Uterus (tissue), 4 donors: Measurements from ENCODE around the gene GPR160. TPM values are rescaled to one million over a fixed set of nuclear protein-coding genes. Genes with fewer than 3 reads are reported as not detected.

Experiments
- DNase-seq, 2 donors: peaks; one replicate each; pipeline ENCODE4 v3.0.0-alpha.2; 2019 to 2020
- H3K27ac ChIP-seq, 2 donors: fragments of 200-600 bp; sonication (generic); 1 replicate in 1 of 2; 2 replicates in 1 of 2; pipeline ENCODE4 v1.5.1; 2016 to 2018
- H3K27me3 ChIP-seq, 2 donors: fragments of 200-600 bp; sonication (generic); one replicate each; pipeline ENCODE4 v1.5.1; 2018 to 2019; ENCODE audit warnings: control low read depth in 1 of 2
- H3K36me3 ChIP-seq, 2 donors: fragments of 200-600 bp; sonication (generic); one replicate each; pipeline ENCODE4 v1.5.1; 2019; ENCODE audit warnings: control low read depth in 1 of 2
- H3K4me1 ChIP-seq, 2 donors: fragments of 200-600 bp; sonication (generic); one replicate each; pipeline ENCODE4 v1.5.1; 2018 to 2019; ENCODE audit warnings: control low read depth in 1 of 2
- H3K4me3 ChIP-seq, 2 donors: fragments of 200-600 bp; sonication (generic); 1 replicate in 1 of 2; 2 replicates in 1 of 2; pipeline ENCODE4 v1.5.1; 2018 to 2019; ENCODE audit warnings: mild to moderate bottlenecking in 1 of 2
- H3K9me3 ChIP-seq, 2 donors: fragments of 200-600 bp; sonication (generic); one replicate each; pipeline ENCODE4 v1.5.1; 2019; ENCODE audit warnings: control low read depth in 1 of 2
- POLR2A ChIP-seq, 2 donors: fragments of 450-650 bp; IDR thresholded peaks; one replicate each; pipeline ENCODE4 v1.6.1; 2016; ENCODE audit warnings: antibody characterized with exemption in 2 of 2, mild to moderate bottlenecking in 1 of 2, moderate library complexity in 1 of 2
- intact Hi-C: fragments of 100-400 bp; cut with DNase I; formaldehyde crosslinking; loops from one replicate; pipeline ENCODE4 v1.15.1; 2023; ENCODE audit warnings: low total_unique reads
- total RNA-seq, 4 donors: library from RNA; depleted of rRNA in 3 of 4; stranded (reverse); fragments of >200 nt in 3 of 4; gene quantifications; one replicate each; pipeline versions ENCODE4 v1.1.0 to v1.2.4, GENCODE V29; 2014 to 2023
- TF ChIP-seq, protein P1 (sequence below), 4 experiments: fragments of 200-600 bp in 2 of 4; fragments of 450-650 bp in 2 of 4; sonication (generic) in 2 of 4; IDR thresholded peaks; one replicate each; pipeline ENCODE4 v1.5.1; 2016 to 2019; ENCODE audit warnings: antibody characterized with exemption in 4 of 4, mild to moderate bottlenecking in 2 of 4, moderate library complexity in 1 of 4
- donor health status: DM: yes; HTN: yes; CAD: no.

Gene GPR160
- total RNA-seq, 4 donors from 2014 or later, result 2.6 to 21.0 (median 8.6) TPM; not detected in 1

DNA sequence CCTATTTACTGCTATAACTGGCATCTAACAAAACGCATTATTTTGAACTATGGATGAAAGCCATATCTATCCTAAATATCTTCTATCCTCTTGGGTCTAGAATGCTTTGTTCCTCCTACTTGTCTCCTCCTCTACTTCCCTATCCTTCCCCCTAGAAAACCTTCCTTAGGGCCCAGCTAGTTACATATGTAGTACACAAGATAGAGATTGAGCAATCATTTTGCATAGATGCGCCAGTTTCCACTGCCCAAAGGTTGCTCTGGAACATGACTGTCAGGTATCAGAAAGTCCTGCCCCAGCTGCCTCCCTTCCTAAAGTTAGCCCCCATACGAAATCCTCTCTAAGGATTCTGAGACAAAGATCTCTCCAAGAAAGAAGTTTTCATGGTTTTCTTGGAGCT lies 55.1 kb downstream of the GPR160 start:
- DNase-seq, result no peak
- Histone ChIP-seq H3K27me3 (no peaks in the 10 kb centered on the region), H3K36me3 (no peaks in the 10 kb centered on the region), H3K27ac (no peak overlapping the region), H3K4me3 (no peak overlapping the region), H3K9me3 (no peaks in the 10 kb centered on the region), H3K4me1 (no peaks in the 10 kb centered on the region)
- TF ChIP-seq POLR2A (IDR thresholded peaks at IDR 0.05), result no peak
- intact Hi-C loops, result no loop called here

DNA sequence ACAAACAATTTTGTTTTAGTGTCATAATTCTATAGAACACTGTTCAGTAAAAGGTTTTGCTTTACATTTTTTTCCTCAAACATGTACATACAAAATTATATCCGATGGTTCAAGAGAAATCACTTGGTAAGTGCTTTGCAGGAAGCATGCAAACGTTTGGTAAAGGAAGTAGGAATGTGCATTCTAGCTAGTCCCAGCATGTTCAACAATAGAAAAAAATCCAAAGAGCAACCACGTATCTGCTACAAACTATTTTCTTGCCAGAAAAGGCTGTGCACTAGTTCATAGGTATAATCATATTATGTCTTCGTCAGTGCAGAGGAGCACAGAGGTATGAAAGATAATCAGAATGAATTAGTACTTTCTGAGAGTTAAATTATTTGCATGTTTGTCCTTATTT lies 58.0 kb downstream of the GPR160 start:
- Histone ChIP-seq H3K27ac (no peak overlapping the region), H3K9me3 (no peaks in the 10 kb centered on the region), H3K27me3 (no peaks in the 10 kb centered on the region), H3K4me1 (no peaks in the 10 kb centered on the region), H3K36me3 (no peaks in the 10 kb centered on the region), H3K4me3 (no peak overlapping the region)
- no peak for DNase-seq
- intact Hi-C loops, result no loop called here
- TF ChIP-seq POLR2A (IDR thresholded peaks at IDR 0.05), result no peak
- TF ChIP-seq, protein P1, sequence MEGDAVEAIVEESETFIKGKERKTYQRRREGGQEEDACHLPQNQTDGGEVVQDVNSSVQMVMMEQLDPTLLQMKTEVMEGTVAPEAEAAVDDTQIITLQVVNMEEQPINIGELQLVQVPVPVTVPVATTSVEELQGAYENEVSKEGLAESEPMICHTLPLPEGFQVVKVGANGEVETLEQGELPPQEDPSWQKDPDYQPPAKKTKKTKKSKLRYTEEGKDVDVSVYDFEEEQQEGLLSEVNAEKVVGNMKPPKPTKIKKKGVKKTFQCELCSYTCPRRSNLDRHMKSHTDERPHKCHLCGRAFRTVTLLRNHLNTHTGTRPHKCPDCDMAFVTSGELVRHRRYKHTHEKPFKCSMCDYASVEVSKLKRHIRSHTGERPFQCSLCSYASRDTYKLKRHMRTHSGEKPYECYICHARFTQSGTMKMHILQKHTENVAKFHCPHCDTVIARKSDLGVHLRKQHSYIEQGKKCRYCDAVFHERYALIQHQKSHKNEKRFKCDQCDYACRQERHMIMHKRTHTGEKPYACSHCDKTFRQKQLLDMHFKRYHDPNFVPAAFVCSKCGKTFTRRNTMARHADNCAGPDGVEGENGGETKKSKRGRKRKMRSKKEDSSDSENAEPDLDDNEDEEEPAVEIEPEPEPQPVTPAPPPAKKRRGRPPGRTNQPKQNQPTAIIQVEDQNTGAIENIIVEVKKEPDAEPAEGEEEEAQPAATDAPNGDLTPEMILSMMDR (IDR thresholded peaks at IDR 0.05), result no peak

DNA sequence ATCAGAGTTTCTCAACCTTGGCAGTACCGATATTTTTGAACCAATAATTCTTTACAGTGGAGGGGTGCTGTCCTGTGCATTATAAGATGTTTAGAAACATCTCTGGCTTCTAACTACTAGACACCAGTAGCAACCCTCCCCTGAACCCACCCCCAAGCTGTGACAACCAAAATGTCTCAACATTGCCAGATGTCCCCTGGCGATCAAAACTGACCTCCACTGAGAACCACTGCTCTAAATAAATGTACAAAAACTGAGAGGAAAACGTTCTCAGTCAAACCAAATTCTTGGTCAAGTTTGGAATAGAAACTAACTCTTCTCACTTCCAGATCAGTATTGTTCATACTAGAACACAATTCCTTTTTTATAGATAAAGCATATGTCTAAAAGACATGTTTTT lies 58.5 kb downstream of the GPR160 start:
- Histone ChIP-seq H3K9me3 (no peaks in the 10 kb centered on the region), H3K4me1 (no peaks in the 10 kb centered on the region), H3K27me3 (no peaks in the 10 kb centered on the region), H3K36me3 (no peaks in the 10 kb centered on the region), H3K27ac (no peak overlapping the region), H3K4me3 (no peak overlapping the region)
- TF ChIP-seq POLR2A (IDR thresholded peaks at IDR 0.05), result no peak
- TF ChIP-seq, protein P1 (IDR thresholded peaks at IDR 0.05), result no peak
- intact Hi-C loops, result no loop called here
- DNase-seq, result no peak

DNA sequence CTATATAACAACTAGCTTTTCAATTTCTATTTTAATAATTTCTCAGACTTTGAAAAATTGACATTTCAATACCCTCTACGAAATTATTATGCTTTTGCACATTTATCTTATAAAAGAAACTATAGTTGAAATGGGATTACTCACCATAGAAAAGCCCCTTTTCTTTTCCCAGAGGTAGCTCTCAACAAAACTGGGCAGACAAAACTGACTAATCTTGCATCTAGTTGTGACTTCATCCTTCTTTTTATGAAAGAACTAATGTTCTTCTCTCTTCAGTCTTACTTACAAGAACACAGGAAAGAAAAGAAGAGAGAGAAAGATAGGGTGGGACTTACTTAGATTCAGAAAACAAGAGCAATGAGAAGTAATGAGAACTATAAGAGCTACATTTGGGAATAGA lies 61.0 kb downstream of the GPR160 start:
- Histone ChIP-seq H3K4me1 (no peaks in the 10 kb centered on the region), H3K9me3 (no peaks in the 10 kb centered on the region), H3K27me3 (no peaks in the 10 kb centered on the region), H3K4me3 (no peak overlapping the region), H3K36me3 (no peaks in the 10 kb centered on the region), H3K27ac (no peak overlapping the region)
- TF ChIP-seq, protein P1 (IDR thresholded peaks at IDR 0.05), result no peak
- TF ChIP-seq POLR2A (IDR thresholded peaks at IDR 0.05), result no peak
- intact Hi-C loops, result no loop called here
- no peak for DNase-seq

DNA sequence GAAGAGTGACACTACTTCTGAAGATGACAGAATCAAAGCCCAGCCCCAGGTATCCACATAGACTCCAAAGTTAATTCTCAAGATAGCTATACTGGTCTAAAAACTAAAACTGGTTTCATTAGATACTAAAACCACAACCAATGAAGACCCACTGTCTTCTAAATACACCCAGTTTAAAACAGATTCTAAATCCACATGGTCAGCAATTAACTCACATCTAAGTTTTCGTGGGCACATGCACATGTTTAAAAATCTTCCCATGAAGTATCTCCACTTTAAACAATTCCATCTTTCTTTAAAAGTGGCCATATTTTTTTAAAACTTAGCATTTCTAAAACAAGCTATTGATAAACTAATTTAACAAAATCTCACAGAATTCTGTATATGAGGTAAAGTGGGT lies 63.1 kb downstream of the GPR160 start:
- Histone ChIP-seq H3K4me1 (no peaks in the 10 kb centered on the region), H3K9me3 (no peaks in the 10 kb centered on the region), H3K27ac (no peak overlapping the region), H3K27me3 (no peaks in the 10 kb centered on the region), H3K36me3 (no peaks in the 10 kb centered on the region), H3K4me3 (no peak overlapping the region)
- TF ChIP-seq, protein P1 (IDR thresholded peaks at IDR 0.05), result no peak
- TF ChIP-seq POLR2A (IDR thresholded peaks at IDR 0.05), result no peak
- no peak for DNase-seq
- intact Hi-C loops, result no loop called here

DNA sequence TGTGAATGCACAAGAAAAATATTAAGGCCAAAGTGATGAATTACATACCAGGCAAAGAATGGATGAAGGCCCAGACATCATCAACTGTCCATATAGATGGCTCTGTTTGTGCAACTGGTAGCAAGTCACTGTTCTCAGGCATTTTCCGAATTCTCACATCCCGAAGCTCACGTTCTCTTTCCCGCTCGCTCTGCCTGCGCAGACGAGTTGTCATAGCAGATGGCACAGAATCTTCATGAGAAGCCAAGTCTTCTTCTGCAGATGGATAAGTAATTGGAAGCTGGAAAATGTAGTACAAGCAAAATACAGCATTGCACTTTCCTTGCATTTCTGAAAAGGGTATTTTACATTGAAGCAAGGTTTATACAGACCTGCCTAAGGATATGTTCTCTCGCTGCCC lies 64.6 kb downstream of the GPR160 start:
- intact Hi-C loops, result no loop called here
- no peak for DNase-seq
- no peaks in the 10 kb centered on the region for H3K9me3 ChIP-seq

More for the DNA sequence above, 64.6 kb downstream of the GPR160 start:
- Histone ChIP-seq H3K27ac (no peak overlapping the region), H3K4me3 (no peak overlapping the region), H3K27me3 (no peaks in the 10 kb centered on the region), H3K4me1 (no peaks in the 10 kb centered on the region), H3K36me3 (no peaks in the 10 kb centered on the region)
- TF ChIP-seq, protein P1 (IDR thresholded peaks at IDR 0.05), result no peak
- TF ChIP-seq POLR2A (IDR thresholded peaks at IDR 0.05), result no peak
